ENCODE results near the gene FAF2. TPM values are rescaled to one million over a fixed set of nuclear protein-coding genes. Genes with fewer than 3 reads are reported as not detected.

Gene FAF2
- total and polyA plus RNA-seq, 2 donors (not counting 3 experiments of a cell fraction or from before 2014, with no cell fraction given): 27.9 to 43.5 TPM

DNA sequence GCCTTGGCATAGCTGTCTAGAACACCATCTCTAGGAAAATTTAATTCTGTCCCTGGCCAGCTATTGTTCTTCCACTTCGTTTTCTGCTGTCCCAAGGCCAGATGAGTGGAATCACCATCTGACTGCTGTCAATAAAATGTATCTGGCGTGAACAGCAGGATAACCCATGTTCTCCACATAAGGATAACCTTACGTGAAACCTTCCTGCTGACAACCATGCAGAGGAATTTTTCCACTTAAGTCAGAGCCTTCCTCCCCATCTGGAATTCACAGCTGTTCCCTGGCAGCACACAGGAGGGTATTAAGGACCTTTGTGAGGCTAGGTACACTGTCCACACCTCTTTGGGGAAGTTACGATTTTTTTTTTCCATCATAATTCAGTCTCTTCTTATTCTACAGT is 60.4 kb downstream of the FAF2 start:
- ChIA-PET CTCF (no interaction called here), POLR2A (no interaction called here)
- no peaks in the 10 kb centered on the region for H4K20me1 ChIP-seq (replicated peaks; ENCODE audit: control insufficient read depth, extremely low read depth, insufficient read depth, low read length)
- H3K36me3 ChIP-seq (ENCODE audit: control insufficient read depth in 2 of 2, extremely low read depth in 1 of 2, insufficient read depth in 2 of 2, low read length in 2 of 2): peaks cover 9 to 18% of the 10 kb centered on the region in 2 experiments
- no peak overlapping the region for H3K27ac ChIP-seq (ENCODE audit: insufficient read depth, low read depth, low read length)
- no peaks in the 10 kb centered on the region for H3K9me3 ChIP-seq (replicated peaks; ENCODE audit: control insufficient read depth, insufficient read depth, low read length)
- TF ChIP-seq POLR2AphosphoS5 (IDR thresholded peaks at IDR 0.05; ENCODE audit: insufficient read depth, low read depth, low read length): no peak
- TF ChIP-seq, protein P1, sequence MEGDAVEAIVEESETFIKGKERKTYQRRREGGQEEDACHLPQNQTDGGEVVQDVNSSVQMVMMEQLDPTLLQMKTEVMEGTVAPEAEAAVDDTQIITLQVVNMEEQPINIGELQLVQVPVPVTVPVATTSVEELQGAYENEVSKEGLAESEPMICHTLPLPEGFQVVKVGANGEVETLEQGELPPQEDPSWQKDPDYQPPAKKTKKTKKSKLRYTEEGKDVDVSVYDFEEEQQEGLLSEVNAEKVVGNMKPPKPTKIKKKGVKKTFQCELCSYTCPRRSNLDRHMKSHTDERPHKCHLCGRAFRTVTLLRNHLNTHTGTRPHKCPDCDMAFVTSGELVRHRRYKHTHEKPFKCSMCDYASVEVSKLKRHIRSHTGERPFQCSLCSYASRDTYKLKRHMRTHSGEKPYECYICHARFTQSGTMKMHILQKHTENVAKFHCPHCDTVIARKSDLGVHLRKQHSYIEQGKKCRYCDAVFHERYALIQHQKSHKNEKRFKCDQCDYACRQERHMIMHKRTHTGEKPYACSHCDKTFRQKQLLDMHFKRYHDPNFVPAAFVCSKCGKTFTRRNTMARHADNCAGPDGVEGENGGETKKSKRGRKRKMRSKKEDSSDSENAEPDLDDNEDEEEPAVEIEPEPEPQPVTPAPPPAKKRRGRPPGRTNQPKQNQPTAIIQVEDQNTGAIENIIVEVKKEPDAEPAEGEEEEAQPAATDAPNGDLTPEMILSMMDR (IDR thresholded peaks at IDR 0.05; ENCODE audit: extremely low read depth in 1 of 2, insufficient read depth in 1 of 2, low read depth in 1 of 2, low read length in 2 of 2): no peak
- dilution Hi-C loops (cut with MboI; ENCODE audit: extremely low pct_ligation_motif_present, low sequenced_read_pairs) (no loop called here), intact Hi-C loops (cut with micrococcal nuclease) (no loop called here)
- no peaks in the 10 kb centered on the region for H3K27me3 ChIP-seq (ENCODE audit: control insufficient read depth in 2 of 2, insufficient read depth in 2 of 2, low read length in 2 of 2)
- H3K79me2 ChIP-seq (ENCODE audit: control insufficient read depth, insufficient read depth, low read length): no peaks in the 10 kb centered on the region
- no peak overlapping the region for H2AFZ ChIP-seq (ENCODE audit: low read depth, low read length)
- FAIRE-seq: no peak
- H3K9ac ChIP-seq (replicated peaks; ENCODE audit: extremely low read depth, insufficient read depth, low read length): no peak overlapping the region
- H3K9me1 ChIP-seq (replicated peaks; ENCODE audit: control insufficient read depth, extremely low read depth, insufficient read depth, low read length): no peaks in the 10 kb centered on the region
- DNase-seq (ENCODE audit: low read depth, low spot score): no peak
- no TSS peak for BruUV-seq (replicated peaks)
- H3K4me2 ChIP-seq (ENCODE audit: insufficient read depth, low read length): no peak overlapping the region
- H3K4me3 ChIP-seq (replicated peaks in 1 of 3; ENCODE audit: insufficient read depth in 1 of 3, low read depth in 1 of 3, low read length in 3 of 3): no peak overlapping the region
- no peaks in the 10 kb centered on the region for H3K4me1 ChIP-seq (ENCODE audit: control insufficient read depth, extremely low read depth, insufficient read depth, low read length)

GRCh38 chr5:176513788-176514187 is 65.6 kb downstream of the FAF2 start:
- no peak overlapping the region for H3K9ac ChIP-seq (replicated peaks; ENCODE audit: extremely low read depth, insufficient read depth, low read length)
- POLR2A ChIA-PET: no interaction called here
- dilution Hi-C loops (cut with MboI; ENCODE audit: extremely low pct_ligation_motif_present, low sequenced_read_pairs) (no loop called here), intact Hi-C loops (cut with micrococcal nuclease) (no loop called here)
- H2AFZ ChIP-seq (ENCODE audit: low read depth, low read length): no peak overlapping the region
- FAIRE-seq: no peak
- CTCF ChIA-PET: interaction anchor here (1.2 kb wide), 1 partner anchor 14 kb away, joined by 3 read pairs; no protein-coding TSS in a partner anchor
- H3K9me3 ChIP-seq (replicated peaks; ENCODE audit: control insufficient read depth, insufficient read depth, low read length): no peaks in the 10 kb centered on the region
- H3K4me1 ChIP-seq (ENCODE audit: control insufficient read depth, extremely low read depth, insufficient read depth, low read length): no peaks in the 10 kb centered on the region
- TF ChIP-seq EZH2 (IDR thresholded peaks at IDR 0.05; ENCODE audit: borderline replicate concordance, low read depth, low read length, severe bottlenecking) (no peak), FOS (IDR thresholded peaks at IDR 0.05; ENCODE audit: borderline replicate concordance, insufficient read depth, low read length) (no peak), POLR2A (IDR thresholded peaks at IDR 0.05; ENCODE audit: low read depth, low read length) (no peak), MYC (IDR thresholded peaks at IDR 0.05; ENCODE audit: low read depth, low read length) (no peak), MAX (IDR thresholded peaks at IDR 0.05; ENCODE audit: insufficient read depth, insufficient read length) (no peak), JUN (IDR thresholded peaks at IDR 0.05; ENCODE audit: borderline replicate concordance, insufficient read depth, insufficient read length, low read depth) (no peak), POLR2AphosphoS5 (IDR thresholded peaks at IDR 0.05; ENCODE audit: insufficient read depth, low read depth, low read length) (no peak), GATA2 (IDR thresholded peaks at IDR 0.05; ENCODE audit: insufficient read depth, insufficient read length, low read depth, low read length) (no peak)
- TF ChIP-seq, protein P1 (IDR thresholded peaks at IDR 0.05; ENCODE audit: extremely low read depth in 1 of 2, insufficient read depth in 1 of 2, low read depth in 1 of 2, low read length in 2 of 2): no peak
- no peaks in the 10 kb centered on the region for H3K79me2 ChIP-seq (ENCODE audit: control insufficient read depth, insufficient read depth, low read length)
- no peaks in the 10 kb centered on the region for H3K9me1 ChIP-seq (replicated peaks; ENCODE audit: control insufficient read depth, extremely low read depth, insufficient read depth, low read length)
- H3K4me2 ChIP-seq (ENCODE audit: insufficient read depth, low read length): no peak overlapping the region
- H3K27ac ChIP-seq (ENCODE audit: insufficient read depth, low read depth, low read length): no peak overlapping the region
- H3K36me3 ChIP-seq (ENCODE audit: control insufficient read depth in 2 of 2, extremely low read depth in 1 of 2, insufficient read depth in 2 of 2, low read length in 2 of 2): no peaks in the 10 kb centered on the region
- no peak for DNase-seq (ENCODE audit: low read depth, low spot score)
- no peaks in the 10 kb centered on the region for H3K27me3 ChIP-seq (ENCODE audit: control insufficient read depth in 2 of 2, insufficient read depth in 2 of 2, low read length in 2 of 2)
- BruUV-seq (replicated peaks): no TSS peak
- no peaks in the 10 kb centered on the region for H4K20me1 ChIP-seq (replicated peaks; ENCODE audit: control insufficient read depth, extremely low read depth, insufficient read depth, low read length)
- H3K4me3 ChIP-seq (replicated peaks in 1 of 3; ENCODE audit: insufficient read depth in 1 of 3, low read depth in 1 of 3, low read length in 3 of 3): no peak overlapping the region

Data from endothelial cell of umbilical vein (primary cell).